GM18502 (cell line): Measurements from ENCODE around the gene RAPGEF1.
"Not testable (repeated sequence)": the region's sequence is repeated elsewhere in the genome, so short reads cannot be mapped to it uniquely, and the experiment has no call there.

ENCODE experiments used
- ATAC-seq: cut with Tn5 transposase; IDR thresholded peaks from one replicate; pipeline ENCODE4 v1.9.1; 2021; ENCODE audit warnings: mild to moderate bottlenecking; ENCODE audit not compliant: unreplicated experiment, poor library complexity

RAPGEF1 gene

GRCh38 chr9:131693651-131694597, 46.0 kb downstream of the RAPGEF1 start:
- no peak for ATAC-seq

- no peak for ATAC-seq
These were observed 47.0 kb downstream of the RAPGEF1 start for GRCh38 chr9:131692612-131693562.

GRCh38 chr9:131691969-131692611, 47.8 kb downstream of the RAPGEF1 start:
- ATAC-seq = no peak

- no peak for ATAC-seq
These were observed 48.8 kb downstream of the RAPGEF1 start for GRCh38 chr9:131690941-131691573.

GRCh38 chr9:131690462-131690861, 49.4 kb downstream of the RAPGEF1 start:
- ATAC-seq = no peak

GRCh38 chr9:131688377-131688776, 51.5 kb downstream of the RAPGEF1 start:
- no peak for ATAC-seq

- no peak for ATAC-seq
These were observed 53.8 kb downstream of the RAPGEF1 start for GRCh38 chr9:131685753-131686706.

- ATAC-seq = not testable (repeated sequence)
These were observed 56.8 kb downstream of the RAPGEF1 start for GRCh38 chr9:131683094-131683493.

GRCh38 chr9:131682261-131682660, 57.6 kb downstream of the RAPGEF1 start:
- ATAC-seq = no peak

- not testable (repeated sequence) for ATAC-seq
These were observed 58.0 kb downstream of the RAPGEF1 start for GRCh38 chr9:131681826-131682225.

- ATAC-seq = not testable (repeated sequence)
These were observed 58.8 kb downstream of the RAPGEF1 start for GRCh38 chr9:131681108-131681507.

- ATAC-seq = no peak
These were observed 60.4 kb downstream of the RAPGEF1 start for GRCh38 chr9:131679261-131680020.

GRCh38 chr9:131678499-131679111, 61.3 kb downstream of the RAPGEF1 start:
- ATAC-seq = peak; percentile 86

- ATAC-seq = no peak
These were observed 62.3 kb downstream of the RAPGEF1 start for GRCh38 chr9:131677444-131678180.

- no peak for ATAC-seq
These were observed 62.8 kb downstream of the RAPGEF1 start for GRCh38 chr9:131677049-131677443.

- ATAC-seq = no peak
These were observed 63.4 kb downstream of the RAPGEF1 start for GRCh38 chr9:131676431-131676972.
